GM23338 (cell line): ENCODE measurements around the gene TNF. TPM values are rescaled to one million over a fixed set of nuclear protein-coding genes. Genes with fewer than 3 reads are reported as not detected.
A peak's percentile ranks its signal among the peaks of the same experiment; 100 is the strongest.

Source experiments
- ATAC-seq: fragments of 200-7000 bp; cut with Tn5 transposase; 3 replicates; pipeline ENCODE4 v1.9.1; 2020
- DNase-seq: peaks from one replicate; pipeline ENCODE4 v3.0.0-alpha.2; 2015; ENCODE audit warnings: low spot score
- H2AFZ ChIP-seq: fragments of 200-600 bp; sonication (generic); 2 replicates; pipeline ENCODE4 v1.8.0; 2016; ENCODE audit warnings: antibody characterized with exemption, mild to moderate bottlenecking, moderate library complexity
- H3F3A ChIP-seq: fragments of 200-600 bp; sonication (generic); replicated peaks from 2 replicates; pipeline ENCODE4 v1.8.0; 2017; ENCODE audit warnings: antibody characterized with exemption, mixed run types, low read depth
- H3K27ac ChIP-seq: fragments of 200-600 bp; sonication (generic); 2 replicates; pipeline ENCODE4 v1.6.1; 2016; ENCODE audit warnings: low read depth
- H3K27me3 ChIP-seq: fragments of 200-600 bp; sonication (generic); 2 replicates; pipeline ENCODE4 v1.8.0; 2016; ENCODE audit warnings: mild to moderate bottlenecking, mixed run types, moderate library complexity; ENCODE audit not compliant: insufficient read depth
- H3K36me3 ChIP-seq: fragments of 200-600 bp; sonication (generic); 2 replicates; pipeline ENCODE4 v1.8.0; 2016; ENCODE audit warnings: mild to moderate bottlenecking; ENCODE audit not compliant: insufficient read depth
- H3K4me1 ChIP-seq: fragments of 200-600 bp; sonication (generic); 2 replicates; pipeline ENCODE4 v1.8.0; 2016; ENCODE audit warnings: mild to moderate bottlenecking, moderate library complexity; ENCODE audit not compliant: insufficient read depth
- H3K4me2 ChIP-seq: fragments of 200-600 bp; sonication (generic); 2 replicates; pipeline ENCODE4 v1.7.1; 2017; ENCODE audit warnings: mixed run types
- H3K4me3 ChIP-seq: fragments of 200-600 bp; sonication (generic); 2 replicates; pipeline ENCODE4 v1.6.1; 2016; ENCODE audit warnings: mixed run types
- H3K79me2 ChIP-seq: fragments of 200-600 bp; sonication (generic); replicated peaks from 2 replicates; pipeline ENCODE4 v1.8.0; 2017; ENCODE audit warnings: mild to moderate bottlenecking; ENCODE audit not compliant: insufficient read depth
- H3K9me2 ChIP-seq: fragments of 200-600 bp; sonication (generic); 2 replicates; pipeline ENCODE4 v1.8.0; 2017; ENCODE audit not compliant: insufficient read depth
- H4K20me1 ChIP-seq: fragments of 200-600 bp; sonication (generic); replicated peaks from 2 replicates; pipeline ENCODE4 v1.8.0; 2017; ENCODE audit warnings: mild to moderate bottlenecking; ENCODE audit not compliant: insufficient read depth
- H3K27ac Mint-ChIP-seq: 2 replicates; pipeline ENCODE4 v1.8.0; 2020; ENCODE audit warnings: inconsistent platforms, mild to moderate bottlenecking, moderate library complexity, mixed read lengths
- H3K27me3 Mint-ChIP-seq: 3 replicates; pipeline ENCODE4 v1.8.0; 2022; ENCODE audit warnings: low read depth, mild to moderate bottlenecking, moderate library complexity, mixed read lengths, inconsistent platforms; ENCODE audit not compliant: insufficient read depth, poor library complexity
- H3K36me3 Mint-ChIP-seq: 3 replicates; pipeline ENCODE4 v1.8.0; 2021; ENCODE audit warnings: low read depth, mild to moderate bottlenecking, inconsistent platforms, moderate library complexity, mixed read lengths
- H3K4me1 Mint-ChIP-seq: 3 replicates; pipeline ENCODE4 v1.8.0; 2020; ENCODE audit warnings: mild to moderate bottlenecking, inconsistent platforms, mixed read lengths
- H3K4me3 Mint-ChIP-seq: 3 replicates; pipeline ENCODE4 v1.8.0; 2021; ENCODE audit warnings: moderate library complexity, mild to moderate bottlenecking, inconsistent platforms, mixed read lengths
- H3K9me3 Mint-ChIP-seq: 3 replicates; pipeline ENCODE4 v1.8.0; 2020; ENCODE audit warnings: moderate library complexity, mild to moderate bottlenecking, inconsistent platforms, mixed read lengths
- EZH2 ChIP-seq: fragments of 200-600 bp; sonication (generic); IDR thresholded peaks from one replicate; pipeline ENCODE4 v1.8.0; 2017; ENCODE audit warnings: antibody characterized with exemption, mild to moderate bottlenecking, low read depth; ENCODE audit not compliant: unreplicated experiment
- EZH2phosphoT487 ChIP-seq: fragments of 200-600 bp; sonication (generic); IDR thresholded peaks from one replicate; pipeline ENCODE4 v1.8.1; 2018; ENCODE audit warnings: antibody characterized with exemption; ENCODE audit not compliant: unreplicated experiment
- JUNB ChIP-seq: IDR thresholded peaks from one replicate; pipeline ENCODE4 v1.6.1; 2016; ENCODE audit warnings: antibody characterized with exemption; ENCODE audit not compliant: unreplicated experiment
- POLR2AphosphoS5 ChIP-seq: IDR thresholded peaks from 2 replicates; pipeline ENCODE4 v1.6.1; 2016; ENCODE audit warnings: antibody characterized with exemption, low read depth
- STAT1 ChIP-seq: IDR thresholded peaks from one replicate; pipeline ENCODE4 v1.6.1; 2016; ENCODE audit warnings: antibody characterized with exemption; ENCODE audit not compliant: unreplicated experiment
- ZNF114 ChIP-seq: fragments of 250-450 bp; sonication (Bioruptor Pico); IDR thresholded peaks from 2 replicates; pipeline ENCODE4 v1.5.0; 2020; ENCODE audit warnings: mild to moderate bottlenecking, moderate library complexity
- ZNF331 ChIP-seq: fragments of 250-450 bp; sonication (Bioruptor Pico); IDR thresholded peaks from 2 replicates; pipeline ENCODE4 v1.5.0; 2020; ENCODE audit warnings: low read depth, mild to moderate bottlenecking, moderate library complexity
- polyA plus RNA-seq: library from polyadenylated mRNA; unstranded; fragments of >200 nt; fragmentation: Nextera tagmentation; extraction: Ambion mirVana; gene quantifications from 2 replicates; pipeline ENCODE4 v1.2.1, GENCODE V29; 2016
- total RNA-seq: library from RNA; depleted of rRNA; stranded (reverse); fragments of >200 nt; shearing (Covaris generic); gene quantifications from 2 replicates; pipeline ENCODE4 v1.2.3, GENCODE V29; 2014
- TF ChIP-seq, protein P1 (sequence below), 2 experiments: fragments of 200-600 bp in 1 of 2; sonication (generic) in 1 of 2; conservative IDR thresholded peaks; 2 replicates each; pipeline versions ENCODE4 v1.5.1 to v1.6.1; 2016 to 2017; ENCODE audit warnings: antibody characterized with exemption in 2 of 2, low read depth in 2 of 2, mild to moderate bottlenecking in 2 of 2, moderate library complexity in 1 of 2
- TF ChIP-seq, protein P2 (sequence below): IDR thresholded peaks from one replicate; pipeline ENCODE4 v1.6.1; 2018; ENCODE audit warnings: antibody characterized with exemption; ENCODE audit not compliant: unreplicated experiment
- TF ChIP-seq, protein P3 (sequence below): IDR thresholded peaks from 2 replicates; pipeline ENCODE4 v1.6.1; 2016; ENCODE audit warnings: antibody characterized with exemption
- TF ChIP-seq, protein P4 (sequence below): fragments of 250-450 bp; sonication (Bioruptor Pico); IDR thresholded peaks from 2 replicates; pipeline ENCODE4 v1.5.0; 2020; ENCODE audit warnings: mild to moderate bottlenecking, moderate library complexity

Gene TNF
- total and polyA plus RNA-seq, 2 experiments from 2014 or later: 0.11 TPM; not detected in 1

DNA sequence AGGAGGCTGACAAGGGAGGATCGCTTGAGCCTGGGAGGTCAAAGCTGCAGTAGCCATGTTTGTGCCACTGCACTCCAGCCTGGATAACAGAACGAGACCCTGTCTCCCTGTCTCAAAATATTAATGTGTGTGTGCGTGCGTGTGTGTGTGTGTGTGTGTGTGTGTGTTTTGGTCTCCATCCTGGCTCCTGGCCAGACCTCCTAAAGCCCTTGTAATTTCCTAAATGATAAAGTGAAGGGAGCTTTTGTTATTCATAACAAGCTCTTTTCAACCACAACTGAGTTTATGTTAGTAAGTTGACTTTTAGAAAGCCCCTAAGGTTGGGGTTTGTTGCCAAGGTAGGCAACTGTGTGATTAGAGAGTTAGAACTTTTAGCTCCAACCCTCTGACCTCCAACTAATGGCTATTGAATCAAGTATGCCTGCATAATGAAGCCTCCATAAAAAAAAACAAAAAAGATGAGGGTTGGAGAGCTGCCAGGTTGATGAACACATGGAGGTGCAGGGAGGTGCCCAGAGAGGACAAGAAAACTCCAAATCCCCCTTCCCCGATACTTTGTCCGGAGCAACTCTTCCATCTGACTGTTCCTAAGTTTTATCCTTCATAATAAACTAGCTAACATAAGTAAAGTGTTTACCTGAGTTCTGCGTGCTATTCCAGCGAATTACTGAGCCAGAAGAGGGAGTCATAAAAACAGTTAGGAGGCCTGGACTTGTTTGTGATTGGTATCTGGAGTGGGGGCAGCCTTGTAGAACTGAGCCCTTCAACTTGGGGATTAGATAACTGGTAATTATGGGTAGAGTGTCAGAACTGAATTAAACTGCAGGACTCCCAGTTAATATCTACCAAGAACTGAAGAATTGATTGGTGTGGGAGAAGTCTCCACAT lies 34.4 kb downstream of the TNF start:
- H2AFZ ChIP-seq: peak overlapping the region; percentile 13; the same call in 1 of the 2 replicates
- no peak overlapping the region for H3K27ac Mint-ChIP-seq
- ATAC-seq: no peak
- H3K27me3 Mint-ChIP-seq: peaks cover 9% of the 10 kb centered on the region
- H4K20me1 ChIP-seq: no peaks in the 10 kb centered on the region
- H3F3A ChIP-seq: no peaks in the 10 kb centered on the region
- H3K4me2 ChIP-seq: no peak overlapping the region
- H3K4me1 ChIP-seq: peaks cover 8% of the 10 kb centered on the region
- no peaks in the 10 kb centered on the region for H3K9me2 ChIP-seq
- no peaks in the 10 kb centered on the region for H3K27me3 ChIP-seq
- no peaks in the 10 kb centered on the region for H3K9me3 Mint-ChIP-seq
- H3K36me3 Mint-ChIP-seq: no peaks in the 10 kb centered on the region
- peaks cover 11% of the 10 kb centered on the region for H3K4me1 Mint-ChIP-seq
- H3K4me3 ChIP-seq: no peak overlapping the region
- H3K36me3 ChIP-seq: no peaks in the 10 kb centered on the region
- no peak overlapping the region for H3K27ac ChIP-seq
- no peak for DNase-seq
- H3K4me3 Mint-ChIP-seq: no peak overlapping the region
- no peaks in the 10 kb centered on the region for H3K79me2 ChIP-seq
- TF ChIP-seq EZH2phosphoT487 (no peak), ZNF331 (CRISPR knock-in tag) (no peak), ZNF114 (CRISPR knock-in tag) (no peak), JUNB (no peak), EZH2 (no peak), POLR2AphosphoS5 (no peak), STAT1 (no peak)
- TF ChIP-seq, protein P1, sequence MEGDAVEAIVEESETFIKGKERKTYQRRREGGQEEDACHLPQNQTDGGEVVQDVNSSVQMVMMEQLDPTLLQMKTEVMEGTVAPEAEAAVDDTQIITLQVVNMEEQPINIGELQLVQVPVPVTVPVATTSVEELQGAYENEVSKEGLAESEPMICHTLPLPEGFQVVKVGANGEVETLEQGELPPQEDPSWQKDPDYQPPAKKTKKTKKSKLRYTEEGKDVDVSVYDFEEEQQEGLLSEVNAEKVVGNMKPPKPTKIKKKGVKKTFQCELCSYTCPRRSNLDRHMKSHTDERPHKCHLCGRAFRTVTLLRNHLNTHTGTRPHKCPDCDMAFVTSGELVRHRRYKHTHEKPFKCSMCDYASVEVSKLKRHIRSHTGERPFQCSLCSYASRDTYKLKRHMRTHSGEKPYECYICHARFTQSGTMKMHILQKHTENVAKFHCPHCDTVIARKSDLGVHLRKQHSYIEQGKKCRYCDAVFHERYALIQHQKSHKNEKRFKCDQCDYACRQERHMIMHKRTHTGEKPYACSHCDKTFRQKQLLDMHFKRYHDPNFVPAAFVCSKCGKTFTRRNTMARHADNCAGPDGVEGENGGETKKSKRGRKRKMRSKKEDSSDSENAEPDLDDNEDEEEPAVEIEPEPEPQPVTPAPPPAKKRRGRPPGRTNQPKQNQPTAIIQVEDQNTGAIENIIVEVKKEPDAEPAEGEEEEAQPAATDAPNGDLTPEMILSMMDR (conservative IDR thresholded peaks at IDR 0.05; ENCODE audit: low read depth in 2 of 2): no peak
- TF ChIP-seq, protein P2, sequence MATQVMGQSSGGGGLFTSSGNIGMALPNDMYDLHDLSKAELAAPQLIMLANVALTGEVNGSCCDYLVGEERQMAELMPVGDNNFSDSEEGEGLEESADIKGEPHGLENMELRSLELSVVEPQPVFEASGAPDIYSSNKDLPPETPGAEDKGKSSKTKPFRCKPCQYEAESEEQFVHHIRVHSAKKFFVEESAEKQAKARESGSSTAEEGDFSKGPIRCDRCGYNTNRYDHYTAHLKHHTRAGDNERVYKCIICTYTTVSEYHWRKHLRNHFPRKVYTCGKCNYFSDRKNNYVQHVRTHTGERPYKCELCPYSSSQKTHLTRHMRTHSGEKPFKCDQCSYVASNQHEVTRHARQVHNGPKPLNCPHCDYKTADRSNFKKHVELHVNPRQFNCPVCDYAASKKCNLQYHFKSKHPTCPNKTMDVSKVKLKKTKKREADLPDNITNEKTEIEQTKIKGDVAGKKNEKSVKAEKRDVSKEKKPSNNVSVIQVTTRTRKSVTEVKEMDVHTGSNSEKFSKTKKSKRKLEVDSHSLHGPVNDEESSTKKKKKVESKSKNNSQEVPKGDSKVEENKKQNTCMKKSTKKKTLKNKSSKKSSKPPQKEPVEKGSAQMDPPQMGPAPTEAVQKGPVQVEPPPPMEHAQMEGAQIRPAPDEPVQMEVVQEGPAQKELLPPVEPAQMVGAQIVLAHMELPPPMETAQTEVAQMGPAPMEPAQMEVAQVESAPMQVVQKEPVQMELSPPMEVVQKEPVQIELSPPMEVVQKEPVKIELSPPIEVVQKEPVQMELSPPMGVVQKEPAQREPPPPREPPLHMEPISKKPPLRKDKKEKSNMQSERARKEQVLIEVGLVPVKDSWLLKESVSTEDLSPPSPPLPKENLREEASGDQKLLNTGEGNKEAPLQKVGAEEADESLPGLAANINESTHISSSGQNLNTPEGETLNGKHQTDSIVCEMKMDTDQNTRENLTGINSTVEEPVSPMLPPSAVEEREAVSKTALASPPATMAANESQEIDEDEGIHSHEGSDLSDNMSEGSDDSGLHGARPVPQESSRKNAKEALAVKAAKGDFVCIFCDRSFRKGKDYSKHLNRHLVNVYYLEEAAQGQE: no peak
- TF ChIP-seq, protein P3, sequence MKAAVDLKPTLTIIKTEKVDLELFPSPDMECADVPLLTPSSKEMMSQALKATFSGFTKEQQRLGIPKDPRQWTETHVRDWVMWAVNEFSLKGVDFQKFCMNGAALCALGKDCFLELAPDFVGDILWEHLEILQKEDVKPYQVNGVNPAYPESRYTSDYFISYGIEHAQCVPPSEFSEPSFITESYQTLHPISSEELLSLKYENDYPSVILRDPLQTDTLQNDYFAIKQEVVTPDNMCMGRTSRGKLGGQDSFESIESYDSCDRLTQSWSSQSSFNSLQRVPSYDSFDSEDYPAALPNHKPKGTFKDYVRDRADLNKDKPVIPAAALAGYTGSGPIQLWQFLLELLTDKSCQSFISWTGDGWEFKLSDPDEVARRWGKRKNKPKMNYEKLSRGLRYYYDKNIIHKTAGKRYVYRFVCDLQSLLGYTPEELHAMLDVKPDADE: no peak
- TF ChIP-seq, protein P4, sequence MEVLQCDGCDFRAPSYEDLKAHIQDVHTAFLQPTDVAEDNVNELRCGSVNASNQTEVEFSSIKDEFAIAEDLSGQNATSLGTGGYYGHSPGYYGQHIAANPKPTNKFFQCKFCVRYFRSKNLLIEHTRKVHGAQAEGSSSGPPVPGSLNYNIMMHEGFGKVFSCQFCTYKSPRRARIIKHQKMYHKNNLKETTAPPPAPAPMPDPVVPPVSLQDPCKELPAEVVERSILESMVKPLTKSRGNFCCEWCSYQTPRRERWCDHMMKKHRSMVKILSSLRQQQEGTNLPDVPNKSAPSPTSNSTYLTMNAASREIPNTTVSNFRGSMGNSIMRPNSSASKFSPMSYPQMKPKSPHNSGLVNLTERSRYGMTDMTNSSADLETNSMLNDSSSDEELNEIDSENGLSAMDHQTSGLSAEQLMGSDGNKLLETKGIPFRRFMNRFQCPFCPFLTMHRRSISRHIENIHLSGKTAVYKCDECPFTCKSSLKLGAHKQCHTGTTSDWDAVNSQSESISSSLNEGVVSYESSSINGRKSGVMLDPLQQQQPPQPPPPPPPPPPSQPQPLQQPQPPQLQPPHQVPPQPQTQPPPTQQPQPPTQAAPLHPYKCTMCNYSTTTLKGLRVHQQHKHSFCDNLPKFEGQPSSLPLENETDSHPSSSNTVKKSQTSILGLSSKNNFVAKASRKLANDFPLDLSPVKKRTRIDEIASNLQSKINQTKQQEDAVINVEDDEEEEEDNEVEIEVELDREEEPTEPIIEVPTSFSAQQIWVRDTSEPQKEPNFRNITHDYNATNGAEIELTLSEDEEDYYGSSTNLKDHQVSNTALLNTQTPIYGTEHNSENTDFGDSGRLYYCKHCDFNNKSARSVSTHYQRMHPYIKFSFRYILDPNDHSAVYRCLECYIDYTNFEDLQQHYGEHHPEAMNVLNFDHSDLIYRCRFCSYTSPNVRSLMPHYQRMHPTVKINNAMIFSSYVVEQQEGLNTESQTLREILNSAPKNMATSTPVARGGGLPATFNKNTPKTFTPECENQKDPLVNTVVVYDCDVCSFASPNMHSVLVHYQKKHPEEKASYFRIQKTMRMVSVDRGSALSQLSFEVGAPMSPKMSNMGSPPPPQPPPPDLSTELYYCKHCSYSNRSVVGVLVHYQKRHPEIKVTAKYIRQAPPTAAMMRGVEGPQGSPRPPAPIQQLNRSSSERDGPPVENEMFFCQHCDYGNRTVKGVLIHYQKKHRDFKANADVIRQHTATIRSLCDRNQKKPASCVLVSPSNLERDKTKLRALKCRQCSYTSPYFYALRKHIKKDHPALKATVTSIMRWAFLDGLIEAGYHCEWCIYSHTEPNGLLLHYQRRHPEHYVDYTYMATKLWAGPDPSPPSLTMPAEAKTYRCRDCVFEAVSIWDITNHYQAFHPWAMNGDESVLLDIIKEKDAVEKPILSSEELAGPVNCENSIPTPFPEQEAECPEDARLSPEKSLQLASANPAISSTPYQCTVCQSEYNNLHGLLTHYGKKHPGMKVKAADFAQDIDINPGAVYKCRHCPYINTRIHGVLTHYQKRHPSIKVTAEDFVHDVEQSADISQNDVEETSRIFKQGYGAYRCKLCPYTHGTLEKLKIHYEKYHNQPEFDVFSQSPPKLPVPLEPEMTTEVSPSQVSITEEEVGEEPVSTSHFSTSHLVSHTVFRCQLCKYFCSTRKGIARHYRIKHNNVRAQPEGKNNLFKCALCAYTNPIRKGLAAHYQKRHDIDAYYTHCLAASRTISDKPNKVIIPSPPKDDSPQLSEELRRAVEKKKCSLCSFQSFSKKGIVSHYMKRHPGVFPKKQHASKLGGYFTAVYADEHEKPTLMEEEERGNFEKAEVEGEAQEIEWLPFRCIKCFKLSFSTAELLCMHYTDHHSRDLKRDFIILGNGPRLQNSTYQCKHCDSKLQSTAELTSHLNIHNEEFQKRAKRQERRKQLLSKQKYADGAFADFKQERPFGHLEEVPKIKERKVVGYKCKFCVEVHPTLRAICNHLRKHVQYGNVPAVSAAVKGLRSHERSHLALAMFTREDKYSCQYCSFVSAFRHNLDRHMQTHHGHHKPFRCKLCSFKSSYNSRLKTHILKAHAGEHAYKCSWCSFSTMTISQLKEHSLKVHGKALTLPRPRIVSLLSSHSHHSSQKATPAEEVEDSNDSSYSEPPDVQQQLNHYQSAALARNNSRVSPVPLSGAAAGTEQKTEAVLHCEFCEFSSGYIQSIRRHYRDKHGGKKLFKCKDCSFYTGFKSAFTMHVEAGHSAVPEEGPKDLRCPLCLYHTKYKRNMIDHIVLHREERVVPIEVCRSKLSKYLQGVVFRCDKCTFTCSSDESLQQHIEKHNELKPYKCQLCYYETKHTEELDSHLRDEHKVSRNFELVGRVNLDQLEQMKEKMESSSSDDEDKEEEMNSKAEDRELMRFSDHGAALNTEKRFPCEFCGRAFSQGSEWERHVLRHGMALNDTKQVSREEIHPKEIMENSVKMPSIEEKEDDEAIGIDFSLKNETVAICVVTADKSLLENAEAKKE: no peak
